Neural cell (in vitro differentiated cells): ENCODE results near the gene ACRV1.

Source experiments
- CTCF ChIP-seq: fragments of 450-650 bp; IDR thresholded peaks from 2 replicates; pipeline ENCODE4 v1.5.1; 2014; ENCODE audit warnings: antibody characterized with exemption, mild to moderate bottlenecking, moderate library complexity; ENCODE audit not compliant: poor library complexity, severe bottlenecking
- EP300 ChIP-seq: fragments of 450-650 bp; conservative IDR thresholded peaks from 2 replicates; pipeline ENCODE4 v1.6.1; 2014; ENCODE audit warnings: antibody characterized with exemption, mild to moderate bottlenecking, moderate library complexity; ENCODE audit not compliant: poor library complexity, severe bottlenecking
- EZH2 ChIP-seq: fragments of 200-600, 300-800 bp; shearing (Covaris generic), sonication (generic); IDR thresholded peaks from 2 replicates; pipeline ENCODE4 v1.6.1; 2014; ENCODE audit warnings: antibody characterized with exemption, low read length, borderline replicate concordance, mild to moderate bottlenecking; ENCODE audit not compliant: insufficient read depth, poor library complexity, severe bottlenecking
- MXI1 ChIP-seq: fragments of 450-650 bp; conservative IDR thresholded peaks from 2 replicates; pipeline ENCODE4 v1.6.1; 2014; ENCODE audit warnings: antibody characterized with exemption, mild to moderate bottlenecking; ENCODE audit not compliant: poor library complexity, severe bottlenecking
- POLR2AphosphoS5 ChIP-seq: IDR thresholded peaks from 2 replicates; pipeline ENCODE4 v1.6.1; 2012
- RAD21 ChIP-seq: fragments of 450-650 bp; conservative IDR thresholded peaks from 2 replicates; pipeline ENCODE4 v1.6.1; 2014; ENCODE audit warnings: antibody characterized with exemption, mild to moderate bottlenecking, moderate library complexity
- REST ChIP-seq: IDR thresholded peaks from 2 replicates; pipeline ENCODE4 v1.6.1; 2012; ENCODE audit warnings: borderline replicate concordance
- TAF1 ChIP-seq: IDR thresholded peaks from 2 replicates; pipeline ENCODE4 v1.6.1; 2012; ENCODE audit warnings: low read depth

- TF ChIP-seq POLR2AphosphoS5 (no peak), EZH2 (no peak), RAD21 (no peak), CTCF (no peak), EP300 (no peak), TAF1 (no peak), REST (no peak), MXI1 (no peak)
Observed at GRCh38 chr11:125638315-125638714, 42.3 kb downstream of the ACRV1 start.
